WERI-Rb-1 (cell line): ENCODE data around the gene ZIC1.

Source experiments
- DNase-seq: peaks from one replicate; pipeline ENCODE4 v3.0.0-alpha.2; 2020
- H3K27ac ChIP-seq: fragments of 250-450 bp; sonication (Bioruptor Pico); 2 replicates; pipeline ENCODE4 v1.5.1; 2020; ENCODE audit warnings: mild to moderate bottlenecking, moderate library complexity
- H3K27me3 ChIP-seq: fragments of 250-450 bp; sonication (Bioruptor Pico); 2 replicates; pipeline ENCODE4 v1.5.1; 2021; ENCODE audit warnings: mild to moderate bottlenecking, low read depth, moderate library complexity; ENCODE audit not compliant: insufficient read depth, severe bottlenecking
- H3K36me3 ChIP-seq: fragments of 250-450 bp; sonication (Bioruptor Pico); 2 replicates; pipeline ENCODE4 v1.5.1; 2020; ENCODE audit warnings: mild to moderate bottlenecking, moderate library complexity
- H3K4me3 ChIP-seq: 2 replicates; pipeline ENCODE4 v1.5.1; 2011; ENCODE audit warnings: low read depth, mild to moderate bottlenecking, control low read depth, low read length
- H3K9me3 ChIP-seq: fragments of 250-450 bp; sonication (Bioruptor Pico); 2 replicates; pipeline ENCODE4 v1.5.1; 2021; ENCODE audit warnings: mild to moderate bottlenecking, moderate library complexity; ENCODE audit not compliant: severe bottlenecking
- TF ChIP-seq, protein P1 (sequence below): IDR thresholded peaks from 2 replicates; pipeline ENCODE4 v1.5.1; 2011; ENCODE audit warnings: low read depth, mild to moderate bottlenecking, control low read depth, inconsistent platforms, low read length

The ZIC1 gene

DNA sequence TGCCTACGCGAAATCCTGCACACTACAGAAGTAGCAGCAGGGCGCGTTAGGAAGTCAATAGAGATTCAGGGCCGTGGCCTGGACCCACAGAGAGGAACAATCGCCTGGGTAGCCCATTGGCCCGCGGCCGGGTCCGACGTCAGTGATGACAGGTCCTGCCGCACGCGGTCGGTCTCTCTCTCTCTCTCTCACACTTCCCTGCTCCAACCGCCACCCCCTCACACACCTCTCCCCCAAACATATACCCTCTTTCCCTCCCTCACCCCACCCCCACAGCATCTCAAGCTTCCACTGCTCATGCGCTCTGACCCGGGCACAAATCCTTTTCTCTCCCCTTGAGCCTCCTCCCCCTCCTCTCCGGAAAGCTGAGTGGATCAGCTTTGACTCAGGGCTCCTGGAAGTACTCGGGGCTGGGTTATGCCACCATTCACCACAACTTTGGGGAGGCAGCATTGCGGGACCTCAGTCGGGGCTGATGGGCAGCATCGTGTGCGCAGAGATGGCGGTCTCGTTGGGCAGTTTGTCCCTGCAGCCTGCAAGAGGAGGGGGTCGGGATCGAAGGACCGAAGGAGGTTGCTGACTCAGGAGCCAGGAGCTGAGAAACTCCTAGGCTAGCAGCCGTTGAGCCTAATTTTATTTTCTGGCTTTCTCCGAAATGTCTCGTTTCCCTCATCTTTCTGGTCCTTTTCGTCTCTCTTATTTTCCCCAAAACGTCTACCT, 11.8 kb upstream of the ZIC1 start:
- TF ChIP-seq, protein P1, sequence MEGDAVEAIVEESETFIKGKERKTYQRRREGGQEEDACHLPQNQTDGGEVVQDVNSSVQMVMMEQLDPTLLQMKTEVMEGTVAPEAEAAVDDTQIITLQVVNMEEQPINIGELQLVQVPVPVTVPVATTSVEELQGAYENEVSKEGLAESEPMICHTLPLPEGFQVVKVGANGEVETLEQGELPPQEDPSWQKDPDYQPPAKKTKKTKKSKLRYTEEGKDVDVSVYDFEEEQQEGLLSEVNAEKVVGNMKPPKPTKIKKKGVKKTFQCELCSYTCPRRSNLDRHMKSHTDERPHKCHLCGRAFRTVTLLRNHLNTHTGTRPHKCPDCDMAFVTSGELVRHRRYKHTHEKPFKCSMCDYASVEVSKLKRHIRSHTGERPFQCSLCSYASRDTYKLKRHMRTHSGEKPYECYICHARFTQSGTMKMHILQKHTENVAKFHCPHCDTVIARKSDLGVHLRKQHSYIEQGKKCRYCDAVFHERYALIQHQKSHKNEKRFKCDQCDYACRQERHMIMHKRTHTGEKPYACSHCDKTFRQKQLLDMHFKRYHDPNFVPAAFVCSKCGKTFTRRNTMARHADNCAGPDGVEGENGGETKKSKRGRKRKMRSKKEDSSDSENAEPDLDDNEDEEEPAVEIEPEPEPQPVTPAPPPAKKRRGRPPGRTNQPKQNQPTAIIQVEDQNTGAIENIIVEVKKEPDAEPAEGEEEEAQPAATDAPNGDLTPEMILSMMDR = no peak
- Histone ChIP-seq H3K9me3 (no peaks in the 10 kb centered on the region), H3K36me3 (peaks cover 5% of the 10 kb centered on the region), H3K4me3 (no peak overlapping the region), H3K27ac (no peak overlapping the region), H3K27me3 (no peaks in the 10 kb centered on the region)
- no peak for DNase-seq

DNA sequence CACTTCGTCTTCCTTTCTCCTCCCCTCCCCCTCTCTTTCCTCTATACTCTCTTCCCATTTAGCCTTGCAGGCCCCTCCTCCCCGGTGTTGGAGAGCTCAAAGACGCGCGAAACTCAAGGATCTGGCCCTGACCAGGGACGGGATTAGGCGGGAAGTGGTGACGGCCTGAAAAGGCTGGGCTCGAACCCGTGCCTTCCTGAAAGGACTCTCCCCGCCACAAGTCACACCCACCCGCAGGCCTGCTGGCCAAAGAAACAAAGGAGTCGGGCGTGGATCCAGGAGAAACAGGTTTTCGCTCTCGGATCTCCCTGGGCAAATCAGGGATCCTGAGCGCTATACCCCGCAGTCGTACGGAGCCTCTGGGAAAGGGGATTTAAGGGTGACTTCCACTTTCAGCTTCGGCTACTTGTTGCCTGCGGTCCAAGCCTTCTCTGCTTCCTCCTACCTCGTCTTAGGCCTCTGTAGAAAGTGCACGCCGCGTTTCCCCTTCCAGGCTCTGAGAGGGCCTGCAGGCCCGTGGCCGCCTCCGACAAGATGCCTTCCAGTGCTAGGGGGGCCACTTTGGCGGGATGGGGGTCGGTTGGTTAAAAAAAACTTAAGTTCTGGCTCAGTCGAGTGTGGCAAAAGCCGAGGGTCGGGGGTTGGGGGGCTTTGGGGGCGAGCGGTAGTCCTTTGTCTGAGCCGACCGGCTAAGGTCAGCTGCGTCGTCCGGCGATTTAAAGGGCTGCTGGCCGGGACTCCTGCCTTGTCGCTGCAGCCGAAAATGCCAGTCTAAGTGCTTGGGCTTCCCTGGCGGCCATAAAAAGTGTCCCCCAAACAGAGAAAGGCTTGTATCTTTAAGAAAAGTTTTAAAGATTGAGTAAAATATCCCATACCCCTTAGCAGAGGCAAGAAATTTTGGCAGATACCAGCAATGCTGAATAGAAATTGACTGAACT, 11.0 kb upstream of the ZIC1 start:
- TF ChIP-seq, protein P1 = no peak
- no peak overlapping the region for H3K27ac ChIP-seq
- peaks cover 5% of the 10 kb centered on the region for H3K36me3 ChIP-seq
- no peaks in the 10 kb centered on the region for H3K27me3 ChIP-seq
- no peak for DNase-seq
- no peaks in the 10 kb centered on the region for H3K9me3 ChIP-seq
- H3K4me3 ChIP-seq = no peak overlapping the region

DNA sequence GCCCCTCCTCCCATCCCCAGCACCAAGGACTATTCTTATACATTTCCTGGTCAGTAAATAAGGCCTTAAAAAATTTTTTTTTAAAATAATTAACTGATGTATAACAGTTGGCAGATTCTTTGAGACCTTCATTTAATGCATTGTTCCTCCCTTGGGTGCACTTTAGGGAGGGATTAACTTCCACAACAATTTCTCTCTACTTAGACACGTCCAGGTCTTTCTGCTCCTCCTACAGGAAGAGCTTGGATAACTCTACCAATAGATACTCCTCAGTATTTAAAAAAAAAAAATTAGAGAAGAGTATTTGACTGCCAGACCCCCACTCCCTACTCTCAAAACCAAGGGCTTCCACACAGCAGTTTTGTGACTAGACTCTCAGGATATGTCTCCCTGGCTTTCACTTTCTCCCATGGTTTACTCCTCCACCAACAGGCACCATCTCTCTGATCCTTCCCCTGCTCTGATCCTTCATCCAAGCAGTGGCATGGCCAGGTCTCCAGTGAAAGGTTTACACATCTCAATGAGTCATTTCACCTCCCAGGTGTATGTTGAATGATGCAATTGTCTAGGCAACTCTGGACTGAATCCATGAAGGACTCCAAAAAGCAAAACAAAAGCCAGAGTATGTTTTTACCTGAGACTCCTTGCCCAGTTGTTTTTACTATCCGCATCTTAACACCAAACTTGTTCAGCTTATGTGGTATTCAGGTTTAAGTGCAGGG, 10.2 kb upstream of the ZIC1 start:
- Histone ChIP-seq H3K9me3 (no peaks in the 10 kb centered on the region), H3K36me3 (peaks cover 2% of the 10 kb centered on the region), H3K27me3 (no peaks in the 10 kb centered on the region), H3K4me3 (no peak overlapping the region), H3K27ac (no peak overlapping the region)
- TF ChIP-seq, protein P1 = no peak
- no peak for DNase-seq

DNA sequence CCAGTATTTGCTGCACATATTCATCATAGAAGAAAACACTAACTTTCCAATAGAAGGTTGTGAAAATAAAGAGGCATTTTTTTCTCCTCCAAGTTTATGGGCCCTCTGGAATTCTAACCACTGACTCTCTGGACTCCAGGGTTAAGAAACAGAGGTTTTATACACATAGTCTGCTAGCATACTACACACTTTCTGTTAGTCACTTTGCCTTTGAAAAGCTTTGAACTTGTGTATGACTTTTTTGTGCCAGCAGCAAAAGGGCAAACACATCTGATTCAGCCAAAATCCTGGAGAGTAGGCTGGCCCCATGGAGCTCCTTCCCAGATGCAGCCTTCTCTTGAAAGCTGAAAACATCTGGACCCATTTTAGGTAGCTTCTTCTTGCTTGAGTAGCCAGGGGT, 9.1 kb upstream of the ZIC1 start:
- TF ChIP-seq, protein P1 = no peak
- Histone ChIP-seq H3K36me3 (peaks cover 2% of the 10 kb centered on the region), H3K27me3 (no peaks in the 10 kb centered on the region), H3K9me3 (no peaks in the 10 kb centered on the region), H3K27ac (no peak overlapping the region), H3K4me3 (no peak overlapping the region)
- DNase-seq = no peak

DNA sequence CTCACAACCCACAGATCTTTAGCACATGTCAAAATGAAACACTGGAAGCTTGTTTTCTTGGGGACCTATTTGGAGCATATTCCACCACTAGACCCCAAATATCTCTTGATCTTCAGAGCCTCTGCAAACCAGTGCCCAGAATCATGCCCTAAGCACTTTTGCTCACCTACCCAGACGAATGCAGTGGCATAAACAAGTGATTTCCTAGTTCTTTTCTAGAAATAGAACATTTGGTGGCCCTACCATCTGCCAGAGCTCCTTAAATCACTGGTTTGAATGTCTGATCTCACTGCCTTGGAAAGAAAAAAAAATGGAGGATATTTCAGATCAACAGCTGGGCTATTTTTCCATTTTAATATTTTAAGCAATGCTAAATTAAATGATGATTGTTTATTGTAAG, 8.2 kb upstream of the ZIC1 start:
- Histone ChIP-seq H3K36me3 (no peaks in the 10 kb centered on the region; the same call in none of the 2 replicates), H3K9me3 (no peaks in the 10 kb centered on the region), H3K27ac (no peak overlapping the region), H3K4me3 (no peak overlapping the region), H3K27me3 (no peaks in the 10 kb centered on the region)
- TF ChIP-seq, protein P1 = no peak
- no peak for DNase-seq
